HuH-7.5 (cell line): ENCODE results near the gene STXBP4.

Experiments
- DNase-seq: peaks from one replicate; pipeline ENCODE4 v3.0.0; 2011; ENCODE audit warnings: low spot score

STXBP4 gene

GRCh38 chr17:55174133-55174532, 205.6 kb downstream of the STXBP4 start:
- DNase-seq, result no peak

- DNase-seq, result no peak
Measured at GRCh38 chr17:55175788-55176427, 207.3 kb downstream of the STXBP4 start.

- DNase-seq, result no peak
Measured at GRCh38 chr17:55177159-55177854, 208.7 kb downstream of the STXBP4 start.

DNA sequence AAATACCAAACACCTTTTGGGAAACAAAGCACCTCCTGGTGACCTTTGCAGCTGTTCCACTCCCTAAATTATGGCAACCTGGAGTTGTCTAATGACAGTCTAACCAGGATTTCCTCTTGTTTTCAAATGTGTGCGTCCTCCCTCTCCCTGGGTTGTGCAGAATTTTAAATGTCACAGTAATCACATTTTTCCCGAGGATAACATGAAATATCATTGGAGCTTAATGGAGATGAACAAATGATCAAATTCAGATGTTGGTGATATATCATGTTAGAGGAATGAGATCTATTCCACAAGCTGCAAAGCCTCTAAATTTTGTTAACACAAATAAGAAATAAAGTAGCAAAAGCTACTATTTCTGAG, 209.3 kb downstream of the STXBP4 start:
- no peak for DNase-seq

DNA sequence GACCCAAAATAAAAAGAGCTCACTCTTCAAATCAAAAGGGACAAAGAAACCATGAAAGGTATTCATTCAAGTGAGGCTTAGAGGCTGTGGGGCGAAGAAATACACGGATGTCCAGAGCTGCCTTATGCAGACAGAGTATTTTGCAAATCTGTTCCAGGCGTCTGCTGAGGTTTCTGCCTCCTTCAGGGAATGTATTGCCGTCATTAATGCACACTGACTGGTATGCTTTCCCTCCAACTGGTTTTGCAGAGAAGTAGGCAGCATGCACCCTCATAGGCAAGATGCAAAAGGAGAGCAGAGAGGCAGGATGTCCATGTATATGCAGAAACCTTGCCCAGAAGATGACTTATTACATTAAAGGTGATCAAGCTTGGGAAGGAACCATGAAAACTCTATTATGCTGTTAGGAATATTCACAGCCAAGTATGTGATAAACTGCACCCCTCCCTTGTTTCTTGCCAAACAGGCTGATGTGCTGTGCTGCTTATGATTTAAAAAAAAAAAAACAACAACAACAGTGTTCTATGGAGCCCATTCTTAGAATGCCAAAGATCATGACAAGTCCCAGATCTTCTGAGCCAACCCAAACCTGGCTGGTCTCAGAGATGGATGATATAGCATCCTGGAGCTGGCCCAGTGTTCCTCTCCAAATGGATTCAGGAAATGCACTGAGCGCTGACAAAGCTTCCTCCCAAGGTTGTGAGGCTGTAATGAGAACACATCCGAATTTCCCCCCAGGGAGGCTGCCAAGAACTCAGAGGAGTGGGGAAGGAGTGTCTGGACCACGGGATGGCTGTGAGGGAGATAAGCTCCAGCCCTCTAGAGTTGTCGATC, 218.6 kb downstream of the STXBP4 start:
- no peak for DNase-seq

DNA sequence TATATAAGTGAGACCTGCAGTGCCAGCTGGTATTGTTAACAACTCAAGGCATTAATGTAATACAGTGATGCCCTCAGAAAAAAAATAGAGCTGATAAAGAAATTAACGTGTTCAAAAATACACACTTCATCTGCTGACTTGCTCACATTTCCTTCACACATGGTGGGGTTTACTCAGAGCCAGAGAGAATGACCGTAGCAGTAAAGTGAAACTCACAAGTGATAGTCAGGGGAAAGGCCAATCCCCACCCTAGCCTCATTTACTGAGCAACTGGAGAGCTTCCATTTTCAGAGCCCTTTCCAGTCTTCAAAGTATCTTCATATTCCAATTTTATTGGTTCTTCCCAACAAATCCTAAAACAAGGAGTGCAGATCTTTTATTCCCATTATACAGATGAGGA, 222.2 kb downstream of the STXBP4 start:
- DNase-seq, result no peak

DNA sequence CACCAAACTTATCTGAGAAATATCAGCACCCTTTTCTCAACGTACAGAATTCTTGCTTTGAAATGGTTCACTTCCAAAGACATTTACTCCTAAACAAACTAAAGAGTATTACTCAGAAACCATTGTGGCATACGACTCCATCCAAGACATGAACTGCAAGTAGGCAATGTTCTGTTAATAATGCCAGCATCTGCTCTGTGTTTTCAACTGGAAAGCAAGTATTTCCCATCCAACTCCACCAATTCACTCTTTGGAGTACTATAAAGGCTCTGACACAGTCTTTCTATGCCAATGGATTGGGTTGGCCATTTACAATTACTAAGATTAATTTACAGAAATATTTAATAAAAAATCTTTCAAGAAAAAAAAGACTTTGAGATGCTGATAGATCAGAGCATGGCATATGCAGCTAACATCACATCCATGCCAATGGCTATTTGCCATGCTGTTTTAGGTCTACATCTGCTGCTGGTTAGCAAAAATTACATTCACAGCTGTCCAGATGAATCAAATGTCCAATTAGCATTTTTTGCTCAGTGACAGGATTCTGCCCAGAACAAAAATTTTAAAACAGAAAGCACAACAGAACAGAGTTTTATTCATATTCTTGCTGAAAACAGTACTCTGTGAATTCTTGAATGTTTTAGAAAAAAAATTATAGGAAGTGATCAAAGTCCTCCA, 230.3 kb downstream of the STXBP4 start:
- no peak for DNase-seq

GRCh38 chr17:55200904-55201303, 232.3 kb downstream of the STXBP4 start:
- DNase-seq, result no peak

GRCh38 chr17:55201308-55201932, 232.9 kb downstream of the STXBP4 start:
- no peak for DNase-seq

- no peak for DNase-seq
Measured at GRCh38 chr17:55202896-55203295, 234.3 kb downstream of the STXBP4 start.

GRCh38 chr17:55208078-55208812, 239.7 kb downstream of the STXBP4 start:
- DNase-seq, result no peak

- DNase-seq, result no peak
Measured at GRCh38 chr17:55210292-55210691, 241.7 kb downstream of the STXBP4 start.

DNA sequence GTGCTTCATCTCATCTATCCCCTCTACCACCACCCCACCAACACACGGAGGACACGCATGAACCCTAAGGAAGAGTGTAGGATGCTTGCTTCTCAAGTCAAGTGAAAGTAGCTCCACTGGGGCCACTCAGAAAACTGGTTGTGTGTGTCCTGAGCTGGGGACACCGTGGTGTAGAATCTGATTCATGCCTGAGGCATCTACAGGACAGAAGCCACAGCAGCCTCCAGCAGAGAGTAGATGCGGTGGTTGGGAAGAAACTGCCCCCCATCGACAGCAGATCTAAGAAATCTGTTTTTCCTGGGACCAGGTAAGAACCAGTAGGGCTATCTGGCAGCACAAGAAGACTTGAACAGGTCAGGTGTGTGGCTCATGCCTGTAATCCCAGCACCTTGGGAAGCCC, 244.3 kb downstream of the STXBP4 start:
- no peak for DNase-seq

GRCh38 chr17:55215711-55216110, 247.1 kb downstream of the STXBP4 start:
- DNase-seq, result no peak

- no peak for DNase-seq
Measured at GRCh38 chr17:55216888-55217287, 248.3 kb downstream of the STXBP4 start.

DNA sequence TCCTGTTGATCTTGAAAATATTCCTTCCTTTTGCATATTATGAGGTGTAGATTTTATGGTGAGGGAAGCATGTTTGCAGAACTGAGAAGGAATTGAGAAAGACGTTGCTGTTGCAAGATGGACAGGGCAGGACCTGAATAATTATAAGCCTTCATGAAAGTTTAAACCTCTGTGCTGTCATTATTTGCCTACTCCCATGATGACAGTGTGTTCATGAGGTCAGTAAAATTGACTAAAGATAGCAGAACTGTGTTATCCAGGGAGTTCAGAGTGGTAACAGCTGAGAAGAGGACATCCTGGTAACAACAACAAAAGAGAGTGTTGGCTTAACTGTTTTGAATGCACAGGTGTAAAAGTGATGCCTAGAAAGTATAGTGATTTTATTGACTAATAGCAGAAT, 250.9 kb downstream of the STXBP4 start:
- no peak for DNase-seq

- DNase-seq, result no peak
Measured at GRCh38 chr17:55219934-55220333, 251.4 kb downstream of the STXBP4 start.
